OCI-LY3 (cell line): Measurements from ENCODE around the gene GPC2.

Source experiments
- H2AFZ ChIP-seq: fragments of 200-600, 300-600 bp; shearing (Covaris generic); 2 replicates; pipeline ENCODE4 v1.6.0; 2014; ENCODE audit warnings: antibody characterized with exemption, low read depth, low read length
- H3K27ac ChIP-seq: fragments of 200-600, 300-600 bp; sonication (generic); 2 replicates; pipeline ENCODE4 v1.5.1; 2014; ENCODE audit warnings: mild to moderate bottlenecking, low read length, moderate library complexity, mixed read lengths
- H3K27me3 ChIP-seq: fragments of 200-600, 300-600 bp; sonication (generic); 2 replicates; pipeline ENCODE4 v1.6.1; 2014; ENCODE audit warnings: low read depth, low read length, mixed read lengths
- H3K36me3 ChIP-seq: fragments of 200-600, 300-600 bp; sonication (generic); replicated peaks from 2 replicates; pipeline ENCODE3; 2014; ENCODE audit warnings: low read depth, low read length, mixed read lengths
- H3K4me1 ChIP-seq: fragments of 300-600, 200-600 bp; sonication (generic); 2 replicates; pipeline ENCODE4 v1.6.1; 2014; ENCODE audit warnings: low read length, mixed read lengths
- H3K4me2 ChIP-seq: fragments of 200-600, 300-600 bp; sonication (generic); 2 replicates; pipeline ENCODE4 v1.6.1; 2014; ENCODE audit warnings: low read length, mixed read lengths
- H3K4me3 ChIP-seq: fragments of 300-600, 200-600 bp; sonication (generic); 2 replicates; pipeline ENCODE4 v1.5.1; 2014; ENCODE audit warnings: antibody characterized with exemption, mild to moderate bottlenecking, low read length, moderate library complexity
- H3K79me2 ChIP-seq: fragments of 300-600, 200-600 bp; shearing (Covaris generic); 2 replicates; pipeline ENCODE4 v1.6.1; 2014; ENCODE audit warnings: mild to moderate bottlenecking, low read length, mixed read lengths
- H3K9ac ChIP-seq: fragments of 300-600, 200-600 bp; shearing (Covaris generic); 2 replicates; pipeline ENCODE4 v1.6.0; 2014; ENCODE audit warnings: mild to moderate bottlenecking, low read length, moderate library complexity
- H3K9me3 ChIP-seq: fragments of 200-600, 300-600 bp; shearing (Covaris generic); 2 replicates; pipeline ENCODE4 v1.6.1; 2014; ENCODE audit warnings: low read length, mixed read lengths; ENCODE audit not compliant: insufficient read depth
- H4K20me1 ChIP-seq: fragments of 200-600, 300-600 bp; sonication (generic); 2 replicates; pipeline ENCODE4 v1.6.1; 2016; ENCODE audit warnings: low read length, mixed read lengths; ENCODE audit not compliant: insufficient read depth
- CTCF ChIP-seq: fragments of 200-600, 300-600 bp; sonication (generic); IDR thresholded peaks from 2 replicates; pipeline ENCODE4 v1.5.1; 2014; ENCODE audit warnings: antibody characterized with exemption, low read length, low read depth
- EZH2phosphoT487 ChIP-seq: fragments of 200-600 bp; shearing (Covaris generic); IDR thresholded peaks from 2 replicates; pipeline ENCODE4 v1.6.1; 2018; ENCODE audit warnings: antibody characterized with exemption, mixed run types, low read depth

Gene GPC2

GRCh38 chr7:100120733-100121036 is 56.5 kb downstream of the GPC2 start:
- Histone ChIP-seq H3K9ac (peak overlapping the region; percentile 69), H3K4me2 (peak overlapping the region; percentile 95), H3K4me1 (peaks cover 20% of the 10 kb centered on the region), H4K20me1 (no peaks in the 10 kb centered on the region), H3K9me3 (no peaks in the 10 kb centered on the region), H3K79me2 (peaks cover 16% of the 10 kb centered on the region), H3K4me3 (peak overlapping the region; percentile 87), H3K27ac (peak overlapping the region; percentile 54; the same call in 1 of the 2 replicates), H3K27me3 (no peaks in the 10 kb centered on the region), H2AFZ (no peak overlapping the region), H3K36me3 (peaks cover 7% of the 10 kb centered on the region)
- TF ChIP-seq CTCF (no peak), EZH2phosphoT487 (no peak)

DNA sequence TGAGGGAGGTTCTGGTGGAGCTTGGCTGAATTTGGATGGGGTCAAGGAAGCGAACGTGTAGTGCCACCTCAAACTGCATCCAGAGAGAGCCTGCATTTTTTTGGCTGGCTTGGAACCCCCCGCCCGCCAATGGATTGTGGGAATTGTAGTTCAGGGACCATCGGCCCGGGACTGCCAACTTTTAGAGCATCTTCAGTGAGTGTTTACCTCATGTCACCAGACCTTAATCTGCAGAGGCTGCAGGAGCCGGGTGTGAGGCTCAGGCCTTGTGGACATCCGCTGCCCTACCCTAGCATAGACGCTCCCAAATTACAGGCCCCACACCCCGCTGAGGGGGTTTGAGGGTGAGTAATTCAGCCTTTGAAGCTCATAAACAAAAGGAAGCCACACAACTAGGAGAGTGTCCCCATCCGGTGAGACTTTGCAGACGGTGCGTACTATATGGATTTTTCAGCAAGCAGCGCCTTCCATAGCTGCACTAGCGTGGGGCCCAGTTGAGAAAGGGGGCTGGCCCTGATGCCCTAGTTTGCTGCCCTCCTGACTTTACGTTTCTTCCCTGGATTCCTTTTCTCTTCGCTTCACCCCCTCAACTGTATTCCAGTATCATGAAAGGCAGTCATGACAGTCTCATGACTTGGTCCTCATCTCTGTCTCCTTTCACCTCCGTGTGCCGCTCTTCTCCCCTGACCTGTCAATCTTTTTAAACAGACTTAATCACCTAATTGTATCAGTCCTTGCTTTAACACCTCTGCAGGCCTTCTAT is 57.0 kb downstream of the GPC2 start:
- TF ChIP-seq EZH2phosphoT487 (no peak), CTCF (no peak)
- H2AFZ ChIP-seq, result peak overlapping the region; percentile 80
- H3K27me3 ChIP-seq, result no peaks in the 10 kb centered on the region
- peak overlapping the region; percentile 54 for H3K27ac ChIP-seq
- no peaks in the 10 kb centered on the region for H3K9me3 ChIP-seq
- H3K36me3 ChIP-seq, result peaks cover 6% of the 10 kb centered on the region
- H4K20me1 ChIP-seq, result no peaks in the 10 kb centered on the region
- H3K4me2 ChIP-seq, result peak overlapping the region; percentile 95
- peaks cover 14% of the 10 kb centered on the region for H3K4me1 ChIP-seq
- H3K4me3 ChIP-seq, result peak overlapping the region; percentile 87
- peak overlapping the region; percentile 69 for H3K9ac ChIP-seq
- peaks cover 12% of the 10 kb centered on the region for H3K79me2 ChIP-seq
